Measurements from ENCODE around the gene RIN1. TPM values are rescaled to one million over a fixed set of nuclear protein-coding genes. Genes with fewer than 3 reads are reported as not detected.
A peak's percentile ranks its signal among the peaks of the same experiment; 100 is the strongest.

Gene RIN1
- total and polyA plus RNA-seq, 9 of the 15 experiments (the other 6 are each of a cell fraction or from before 2014, with no cell fraction given): 0.01 to 1.2 (median 0.45) TPM; not detected in 1

DNA sequence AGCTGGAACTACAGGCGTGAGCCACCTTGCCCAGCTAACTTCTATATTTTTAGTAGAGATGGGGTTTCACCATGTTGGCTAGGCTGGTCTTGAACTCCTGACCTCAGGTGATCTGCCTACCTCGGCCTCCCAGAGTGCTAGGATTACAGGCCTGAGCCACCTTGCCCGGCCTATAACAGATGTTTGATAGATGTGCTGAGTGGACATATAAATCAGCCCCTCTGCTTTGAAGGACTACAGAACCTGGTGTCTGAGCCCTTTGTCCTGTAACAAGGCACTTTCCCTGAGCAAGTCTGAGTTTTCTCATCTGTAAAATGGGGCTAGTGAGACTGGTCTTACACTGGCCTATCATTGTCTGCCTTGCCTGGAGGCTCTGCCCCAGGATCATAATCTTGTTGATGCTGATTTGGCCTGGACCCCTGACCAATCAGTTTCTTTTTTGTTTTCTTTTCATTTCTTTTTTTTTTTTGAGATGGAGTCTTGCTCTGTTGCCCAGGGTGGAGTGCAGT, 7.0 kb downstream of the RIN1 start:
- Histone ChIP-seq H3K4me2 (ENCODE audit: insufficient read depth, low read length) (no peak overlapping the region), H3K27ac (ENCODE audit: extremely low read depth, low read depth, low read length) (no peak overlapping the region), H3K79me2 (ENCODE audit: control insufficient read depth, insufficient read depth, low read length) (no peaks in the 10 kb centered on the region), H3K36me3 (ENCODE audit: control insufficient read depth, insufficient read depth, low read length) (no peaks in the 10 kb centered on the region), H3K9me1 (ENCODE audit: control insufficient read depth, insufficient read depth, low read length) (peaks cover 4% of the 10 kb centered on the region), H2AFZ (ENCODE audit: low read depth, low read length) (peak overlapping the region; percentile 100), H3K27me3 (ENCODE audit: control insufficient read depth in 2 of 2, insufficient read depth in 2 of 2, low read length in 2 of 2) (no peaks in the 10 kb centered on the region), H3K4me3 (no peak overlapping the region), H3K9ac (ENCODE audit: insufficient read depth in 1 of 2, low read depth in 2 of 2, low read length in 2 of 2) (no peak overlapping the region), H3K9me3 (replicated peaks; ENCODE audit: control insufficient read depth, insufficient read depth, low read depth, low read length) (no peaks in the 10 kb centered on the region), H4K20me1 (replicated peaks; ENCODE audit: control insufficient read depth, insufficient read depth, low read length) (no peaks in the 10 kb centered on the region), H3K4me1 (replicated peaks in 1 of 2; ENCODE audit: control insufficient read depth in 2 of 2, insufficient read depth in 2 of 2, low read length in 2 of 2) (peaks cover 20 to 76% of the 10 kb centered on the region in 2 experiments; a peak in 4 of 5 replicates)
- no TSS peak for BruUV-seq (replicated peaks)
- ChIA-PET CTCF (ENCODE audit: low intra/inter-chr PET ratio) (interaction anchor here (2.9 to 3.1 kb wide), 2 partner anchors 18 to 106 kb away, joined by 16 to 37 read pairs; no protein-coding TSS in a partner anchor), POLR2A (interaction anchor here (0.6 to 1.0 kb wide), 3 partner anchors 10 to 40 kb away, joined by 3 read pairs; partner anchors contain the start of gene YIF1A)
- intact Hi-C loops (cut with micrococcal nuclease) (loop anchor here (2.0 kb wide), 1 partner anchor 106 kb away; no protein-coding TSS in a partner anchor), in situ Hi-C loops (cut with MboI) (loop anchor here (5.0 kb wide), 1 partner anchor 112 kb away; no protein-coding TSS in a partner anchor)
- FAIRE-seq (no peak), DNase-seq (ENCODE audit: extremely low read depth in 1 of 4, low spot score in 3 of 4) (peak in 1 of 4 experiments; percentile 8), ATAC-seq (no peak)
- 86% methylated on average over 3 of the region's 3 CpGs for WGBS (ENCODE audit: insufficient coverage, low coverage, missing lambda C conversion rate)
- TF ChIP-seq ZNF778 (CRISPR knock-in tag; IDR thresholded peaks at IDR 0.05) (no peak), CEBPG (CRISPR knock-in tag; IDR thresholded peaks at IDR 0.05) (no peak), CEBPG (tag; conservative IDR thresholded peaks at IDR 0.05 in 1 of 2, IDR thresholded peaks at IDR 0.05 in 1 of 2) (no peak), CBFA2T2 (conservative IDR thresholded peaks at IDR 0.05) (no peak), NR2F6 (CRISPR knock-in tag; IDR thresholded peaks at IDR 0.05) (no peak), HNRNPLL (IDR thresholded peaks at IDR 0.05; ENCODE audit: low read depth, low read length, poor library complexity, severe bottlenecking) (no peak), CSDE1 (IDR thresholded peaks at IDR 0.05) (no peak), BHLHE40 (IDR thresholded peaks at IDR 0.05; ENCODE audit: low read length) (no peak), ZNF121 (CRISPR knock-in tag; conservative IDR thresholded peaks at IDR 0.05) (peak; percentile 49; the same call in 1 of the 2 replicates), RBM25 (IDR thresholded peaks at IDR 0.05; ENCODE audit: low read depth, low read length, severe bottlenecking) (peak; percentile 47)
- TF ChIP-seq, protein P1, sequence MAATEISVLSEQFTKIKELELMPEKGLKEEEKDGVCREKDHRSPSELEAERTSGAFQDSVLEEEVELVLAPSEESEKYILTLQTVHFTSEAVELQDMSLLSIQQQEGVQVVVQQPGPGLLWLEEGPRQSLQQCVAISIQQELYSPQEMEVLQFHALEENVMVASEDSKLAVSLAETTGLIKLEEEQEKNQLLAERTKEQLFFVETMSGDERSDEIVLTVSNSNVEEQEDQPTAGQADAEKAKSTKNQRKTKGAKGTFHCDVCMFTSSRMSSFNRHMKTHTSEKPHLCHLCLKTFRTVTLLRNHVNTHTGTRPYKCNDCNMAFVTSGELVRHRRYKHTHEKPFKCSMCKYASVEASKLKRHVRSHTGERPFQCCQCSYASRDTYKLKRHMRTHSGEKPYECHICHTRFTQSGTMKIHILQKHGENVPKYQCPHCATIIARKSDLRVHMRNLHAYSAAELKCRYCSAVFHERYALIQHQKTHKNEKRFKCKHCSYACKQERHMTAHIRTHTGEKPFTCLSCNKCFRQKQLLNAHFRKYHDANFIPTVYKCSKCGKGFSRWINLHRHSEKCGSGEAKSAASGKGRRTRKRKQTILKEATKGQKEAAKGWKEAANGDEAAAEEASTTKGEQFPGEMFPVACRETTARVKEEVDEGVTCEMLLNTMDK (IDR thresholded peaks at IDR 0.05; ENCODE audit: borderline replicate concordance, insufficient read depth, low read depth, low read length, poor library complexity, severe bottlenecking): no peak
- TF ChIP-seq, protein P2, sequence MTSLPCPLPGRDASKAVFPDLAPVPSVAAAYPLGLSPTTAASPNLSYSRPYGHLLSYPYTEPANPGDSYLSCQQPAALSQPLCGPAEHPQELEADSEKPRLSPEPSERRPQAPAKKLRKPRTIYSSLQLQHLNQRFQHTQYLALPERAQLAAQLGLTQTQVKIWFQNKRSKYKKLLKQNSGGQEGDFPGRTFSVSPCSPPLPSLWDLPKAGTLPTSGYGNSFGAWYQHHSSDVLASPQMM (CRISPR knock-in tag; IDR thresholded peaks at IDR 0.05): no peak
- TF ChIP-seq, protein P3, sequence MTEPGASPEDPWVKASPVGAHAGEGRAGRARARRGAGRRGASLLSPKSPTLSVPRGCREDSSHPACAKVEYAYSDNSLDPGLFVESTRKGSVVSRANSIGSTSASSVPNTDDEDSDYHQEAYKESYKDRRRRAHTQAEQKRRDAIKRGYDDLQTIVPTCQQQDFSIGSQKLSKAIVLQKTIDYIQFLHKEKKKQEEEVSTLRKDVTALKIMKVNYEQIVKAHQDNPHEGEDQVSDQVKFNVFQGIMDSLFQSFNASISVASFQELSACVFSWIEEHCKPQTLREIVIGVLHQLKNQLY (CRISPR knock-in tag; conservative IDR thresholded peaks at IDR 0.05): no peak
- TF ChIP-seq, protein P4, sequence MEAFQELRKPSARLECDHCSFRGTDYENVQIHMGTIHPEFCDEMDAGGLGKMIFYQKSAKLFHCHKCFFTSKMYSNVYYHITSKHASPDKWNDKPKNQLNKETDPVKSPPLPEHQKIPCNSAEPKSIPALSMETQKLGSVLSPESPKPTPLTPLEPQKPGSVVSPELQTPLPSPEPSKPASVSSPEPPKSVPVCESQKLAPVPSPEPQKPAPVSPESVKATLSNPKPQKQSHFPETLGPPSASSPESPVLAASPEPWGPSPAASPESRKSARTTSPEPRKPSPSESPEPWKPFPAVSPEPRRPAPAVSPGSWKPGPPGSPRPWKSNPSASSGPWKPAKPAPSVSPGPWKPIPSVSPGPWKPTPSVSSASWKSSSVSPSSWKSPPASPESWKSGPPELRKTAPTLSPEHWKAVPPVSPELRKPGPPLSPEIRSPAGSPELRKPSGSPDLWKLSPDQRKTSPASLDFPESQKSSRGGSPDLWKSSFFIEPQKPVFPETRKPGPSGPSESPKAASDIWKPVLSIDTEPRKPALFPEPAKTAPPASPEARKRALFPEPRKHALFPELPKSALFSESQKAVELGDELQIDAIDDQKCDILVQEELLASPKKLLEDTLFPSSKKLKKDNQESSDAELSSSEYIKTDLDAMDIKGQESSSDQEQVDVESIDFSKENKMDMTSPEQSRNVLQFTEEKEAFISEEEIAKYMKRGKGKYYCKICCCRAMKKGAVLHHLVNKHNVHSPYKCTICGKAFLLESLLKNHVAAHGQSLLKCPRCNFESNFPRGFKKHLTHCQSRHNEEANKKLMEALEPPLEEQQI (IDR thresholded peaks at IDR 0.05): no peak
- TF ChIP-seq, protein P5, sequence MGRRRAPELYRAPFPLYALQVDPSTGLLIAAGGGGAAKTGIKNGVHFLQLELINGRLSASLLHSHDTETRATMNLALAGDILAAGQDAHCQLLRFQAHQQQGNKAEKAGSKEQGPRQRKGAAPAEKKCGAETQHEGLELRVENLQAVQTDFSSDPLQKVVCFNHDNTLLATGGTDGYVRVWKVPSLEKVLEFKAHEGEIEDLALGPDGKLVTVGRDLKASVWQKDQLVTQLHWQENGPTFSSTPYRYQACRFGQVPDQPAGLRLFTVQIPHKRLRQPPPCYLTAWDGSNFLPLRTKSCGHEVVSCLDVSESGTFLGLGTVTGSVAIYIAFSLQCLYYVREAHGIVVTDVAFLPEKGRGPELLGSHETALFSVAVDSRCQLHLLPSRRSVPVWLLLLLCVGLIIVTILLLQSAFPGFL (CRISPR knock-in tag; IDR thresholded peaks at IDR 0.05): no peak

Measured in K562 (cell line).